Measurements from ENCODE around the gene IGSF23. TPM values are rescaled to one million over a fixed set of nuclear protein-coding genes. Genes with fewer than 3 reads are reported as not detected.

The IGSF23 gene
- total and polyA plus RNA-seq, 2 of the 13 experiments (the other 11 are each of a cell fraction or from before 2014, with no cell fraction given): 2.3 to 8.8 TPM

- ChIA-PET POLR2A (interaction anchor here (0.9 to 1.4 kb wide), 3 partner anchors 11 to 81 kb away, joined by 3 to 4 read pairs (median 3); partner anchors contain the start of gene IGSF23), CTCF (ENCODE audit: low intra/inter-chr PET ratio, low total read pairs) (interaction anchor here (0.7 to 1.6 kb wide), 3 partner anchors 12 to 74 kb away, joined by 3 to 6 read pairs (median 4); no protein-coding TSS in a partner anchor)
- Histone ChIP-seq H4K20me1 (ENCODE audit: insufficient read depth, low read length) (no peaks in the 10 kb centered on the region), H3K9ac (ENCODE audit: insufficient read depth, low read depth, low read length) (no peak overlapping the region), H3K4me2 (ENCODE audit: low read depth, low read length) (no peak overlapping the region), H3K4me3 (replicated peaks in 1 of 3; ENCODE audit: insufficient read depth in 1 of 3, low read depth in 2 of 3, low read length in 3 of 3) (no peak overlapping the region; a peak in 1 of 6 replicates), H3K4me1 (ENCODE audit: insufficient read depth, low read length) (peaks cover 34% of the 10 kb centered on the region), H2AFZ (ENCODE audit: low read length) (no peak overlapping the region), H3K36me3 (replicated peaks in 1 of 2; ENCODE audit: control insufficient read depth in 1 of 2, insufficient read depth in 2 of 2, low read length in 2 of 2) (no peaks in the 10 kb centered on the region), H3K9me3 (ENCODE audit: low read length) (no peaks in the 10 kb centered on the region), H3K27ac (ENCODE audit: extremely low read length, insufficient read depth, low read length) (no peak overlapping the region), H3K79me2 (ENCODE audit: insufficient read depth, low read length) (no peaks in the 10 kb centered on the region), H3K27me3 (ENCODE audit: control insufficient read depth in 1 of 2, insufficient read depth in 2 of 2, low read length in 2 of 2) (no peaks in the 10 kb centered on the region)
- DNase-seq (ENCODE audit: low spot score) (no peak), ATAC-seq (peak; percentile 67), FAIRE-seq (peak; percentile 39)
- in situ Hi-C loops (cut with HindIII; ENCODE audit: extremely low pct_ligation_motif_present, low pct_unique_long_range_greater_than_20kb) (no loop called here), intact Hi-C loops (cut with micrococcal nuclease; ENCODE audit: unreplicated experiment) (no loop called here)
- WGBS (ENCODE audit: low lambda C conversion rate): 31% methylated on average over 10 of the region's 10 CpGs
- no TSS peak for BruUV-seq (replicated peaks)
- TF ChIP-seq, protein P1, sequence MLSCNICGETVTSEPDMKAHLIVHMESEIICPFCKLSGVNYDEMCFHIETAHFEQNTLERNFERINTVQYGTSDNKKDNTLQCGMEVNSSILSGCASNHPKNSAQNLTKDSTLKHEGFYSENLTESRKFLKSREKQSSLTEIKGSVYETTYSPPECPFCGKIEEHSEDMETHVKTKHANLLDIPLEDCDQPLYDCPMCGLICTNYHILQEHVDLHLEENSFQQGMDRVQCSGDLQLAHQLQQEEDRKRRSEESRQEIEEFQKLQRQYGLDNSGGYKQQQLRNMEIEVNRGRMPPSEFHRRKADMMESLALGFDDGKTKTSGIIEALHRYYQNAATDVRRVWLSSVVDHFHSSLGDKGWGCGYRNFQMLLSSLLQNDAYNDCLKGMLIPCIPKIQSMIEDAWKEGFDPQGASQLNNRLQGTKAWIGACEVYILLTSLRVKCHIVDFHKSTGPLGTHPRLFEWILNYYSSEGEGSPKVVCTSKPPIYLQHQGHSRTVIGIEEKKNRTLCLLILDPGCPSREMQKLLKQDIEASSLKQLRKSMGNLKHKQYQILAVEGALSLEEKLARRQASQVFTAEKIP (CRISPR knock-in tag; IDR thresholded peaks at IDR 0.05; ENCODE audit: borderline replicate concordance): no peak
- no peak for TF ChIP-seq NR3C1 (CRISPR knock-in tag; IDR thresholded peaks at IDR 0.05)
- TF ChIP-seq, protein P2, sequence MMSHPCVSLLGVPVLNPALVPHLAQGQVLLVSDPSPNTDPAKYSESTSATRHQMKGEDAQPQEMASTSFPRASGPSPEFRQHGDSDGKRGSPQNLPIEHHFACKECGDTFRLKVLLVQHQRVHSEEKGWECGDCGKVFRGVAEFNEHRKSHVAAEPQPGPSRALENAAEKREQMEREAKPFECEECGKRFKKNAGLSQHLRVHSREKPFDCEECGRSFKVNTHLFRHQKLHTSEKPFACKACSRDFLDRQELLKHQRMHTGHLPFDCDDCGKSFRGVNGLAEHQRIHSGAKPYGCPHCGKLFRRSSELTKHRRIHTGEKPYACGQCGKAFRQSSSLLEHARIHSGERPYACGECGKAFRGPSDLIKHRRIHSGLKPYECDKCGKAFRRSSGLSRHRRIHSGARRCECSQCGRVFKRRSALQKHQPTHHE (CRISPR knock-in tag; IDR thresholded peaks at IDR 0.05; ENCODE audit: borderline replicate concordance): no peak
- no peak for TF ChIP-seq PRMT3 (CRISPR knock-in tag; IDR thresholded peaks at IDR 0.05; ENCODE audit: borderline replicate concordance, low read depth)
- TF ChIP-seq ZHX1 (CRISPR knock-in tag; IDR thresholded peaks at IDR 0.05; ENCODE audit: low read depth): no peak
- TF ChIP-seq TARDBP (CRISPR knock-in tag; IDR thresholded peaks at IDR 0.05): no peak
- TF ChIP-seq HNRNPK (IDR thresholded peaks at IDR 0.05; ENCODE audit: low read depth, low read length, poor library complexity, severe bottlenecking): no peak
- TF ChIP-seq ZNF816 (CRISPR knock-in tag; IDR thresholded peaks at IDR 0.05; ENCODE audit: borderline replicate concordance): no peak
- TF ChIP-seq, protein P3, sequence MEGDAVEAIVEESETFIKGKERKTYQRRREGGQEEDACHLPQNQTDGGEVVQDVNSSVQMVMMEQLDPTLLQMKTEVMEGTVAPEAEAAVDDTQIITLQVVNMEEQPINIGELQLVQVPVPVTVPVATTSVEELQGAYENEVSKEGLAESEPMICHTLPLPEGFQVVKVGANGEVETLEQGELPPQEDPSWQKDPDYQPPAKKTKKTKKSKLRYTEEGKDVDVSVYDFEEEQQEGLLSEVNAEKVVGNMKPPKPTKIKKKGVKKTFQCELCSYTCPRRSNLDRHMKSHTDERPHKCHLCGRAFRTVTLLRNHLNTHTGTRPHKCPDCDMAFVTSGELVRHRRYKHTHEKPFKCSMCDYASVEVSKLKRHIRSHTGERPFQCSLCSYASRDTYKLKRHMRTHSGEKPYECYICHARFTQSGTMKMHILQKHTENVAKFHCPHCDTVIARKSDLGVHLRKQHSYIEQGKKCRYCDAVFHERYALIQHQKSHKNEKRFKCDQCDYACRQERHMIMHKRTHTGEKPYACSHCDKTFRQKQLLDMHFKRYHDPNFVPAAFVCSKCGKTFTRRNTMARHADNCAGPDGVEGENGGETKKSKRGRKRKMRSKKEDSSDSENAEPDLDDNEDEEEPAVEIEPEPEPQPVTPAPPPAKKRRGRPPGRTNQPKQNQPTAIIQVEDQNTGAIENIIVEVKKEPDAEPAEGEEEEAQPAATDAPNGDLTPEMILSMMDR (CRISPR knock-in tag; IDR thresholded peaks at IDR 0.05): peak; percentile 77
- TF ChIP-seq ZNF225 (CRISPR knock-in tag; IDR thresholded peaks at IDR 0.05): no peak
These were observed 30.6 kb upstream of the IGSF23 start for GRCh38 chr19:44582581-44583265.
